Hippocampal formation (tissue), 2 donors: ENCODE measurements around the gene CPEB4.

Source experiments
- DNase-seq, 2 donors: peaks; one replicate each; lab custom pipeline; 2025; lab: John Stamatoyannopoulos, UW

CPEB4 gene

DNA sequence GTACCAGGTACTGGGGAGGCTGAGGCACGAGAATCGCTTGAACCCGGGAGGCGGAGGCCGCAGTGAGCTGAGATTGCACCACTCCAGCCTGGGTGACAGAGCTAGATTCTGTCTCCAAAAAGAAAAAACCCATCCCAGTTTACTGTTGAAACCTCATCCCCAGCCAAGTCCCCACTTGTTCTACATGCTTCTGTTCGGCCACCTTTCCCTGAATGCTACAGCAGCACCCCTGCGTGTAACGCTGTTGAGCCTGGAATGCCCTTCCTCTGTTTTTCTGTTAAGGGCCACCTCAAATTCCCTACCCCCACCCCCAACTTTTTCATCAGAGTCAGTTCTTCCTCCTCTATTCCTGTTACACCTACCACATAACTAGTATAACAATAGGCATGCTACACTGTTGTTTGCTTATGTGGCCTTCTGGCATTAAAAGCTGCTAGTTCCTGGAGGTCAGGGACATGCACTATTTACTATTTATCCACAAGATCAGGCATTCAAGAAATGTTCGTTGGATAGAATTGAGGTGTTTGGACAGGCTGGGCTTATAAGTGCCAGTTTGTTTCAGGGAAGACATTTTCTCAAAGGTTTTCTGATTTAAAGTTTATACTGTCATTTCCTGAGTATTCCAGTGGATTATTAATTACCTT is 53.7 kb downstream of the CPEB4 start:
- no peak for DNase-seq

DNA sequence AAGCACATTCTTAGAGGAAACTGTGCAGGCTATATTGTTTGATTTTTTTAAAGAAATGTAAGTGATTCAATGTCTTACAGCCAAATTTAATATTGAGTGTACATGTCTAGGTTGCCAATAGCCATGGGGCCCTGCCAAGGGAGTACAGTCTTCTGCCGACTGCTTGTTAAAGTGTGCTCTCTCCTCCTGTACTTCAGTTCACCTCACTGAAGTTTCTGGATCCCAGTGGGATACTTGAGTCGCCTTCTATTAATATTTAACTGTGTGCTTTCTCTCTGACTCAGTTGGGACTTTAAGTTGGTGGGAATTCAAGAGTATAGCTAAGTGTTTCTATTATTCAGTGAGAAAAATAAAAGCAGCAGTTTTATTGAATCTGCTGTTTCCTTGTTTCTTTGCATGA is 56.4 kb downstream of the CPEB4 start:
- DNase-seq = no peak

DNA sequence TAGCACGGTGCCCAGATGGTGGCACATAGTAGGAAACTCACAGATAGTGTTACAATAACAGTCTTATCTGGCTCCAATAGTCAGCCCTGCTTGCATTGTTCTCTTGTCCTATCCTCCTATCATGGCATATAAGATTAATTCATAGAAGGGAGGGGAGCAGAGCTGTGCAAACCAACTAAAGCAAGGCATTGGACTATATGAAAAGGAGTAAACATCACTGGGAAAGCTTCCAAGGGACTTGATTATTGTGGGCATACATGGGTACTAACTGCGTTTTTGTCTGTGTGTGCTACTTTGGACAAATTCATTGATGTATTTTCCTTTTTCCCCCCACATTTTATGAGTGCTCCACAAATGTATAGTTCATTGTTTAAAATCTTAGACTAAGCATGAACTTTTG is 57.0 kb downstream of the CPEB4 start:
- no peak for DNase-seq

DNA sequence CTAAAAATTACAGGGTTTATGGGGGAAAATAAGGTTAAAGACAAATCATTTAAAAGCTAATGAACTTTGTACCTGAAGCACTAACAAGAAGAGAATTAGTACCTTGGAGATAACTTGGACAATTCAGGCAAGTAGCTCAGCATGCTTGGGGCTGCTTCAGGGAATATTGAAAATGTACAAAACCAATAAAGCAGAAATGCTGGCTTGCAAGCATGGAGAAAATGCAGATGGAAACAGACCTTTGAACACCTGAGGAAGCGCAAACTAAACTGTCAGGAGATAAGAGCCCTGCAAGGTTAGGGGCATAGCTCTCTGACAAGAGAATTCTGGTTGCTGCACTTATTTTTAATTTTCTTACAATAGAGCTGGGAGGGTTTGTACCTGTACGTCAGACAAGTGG is 58.2 kb downstream of the CPEB4 start:
- DNase-seq = no peak

DNA sequence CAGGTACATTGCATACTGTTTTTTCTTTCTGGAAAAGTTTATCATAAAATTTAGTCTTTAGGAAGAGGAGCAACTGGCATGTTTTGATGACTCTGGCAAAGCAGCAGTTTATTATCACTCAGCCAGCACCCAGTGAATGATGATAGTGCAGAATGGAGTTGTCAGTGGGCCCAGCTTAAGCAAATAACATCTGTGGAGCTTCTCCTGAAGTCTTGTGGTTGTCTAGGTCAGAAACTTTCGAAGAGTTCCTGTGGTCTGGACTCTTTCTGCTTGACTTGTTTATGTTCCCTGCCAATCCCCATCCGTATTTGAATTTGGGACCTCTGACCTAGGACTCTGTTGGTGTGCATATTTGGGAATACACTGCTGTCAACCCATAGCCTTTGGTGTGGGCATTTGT is 62.7 kb downstream of the CPEB4 start:
- no peak for DNase-seq

DNA sequence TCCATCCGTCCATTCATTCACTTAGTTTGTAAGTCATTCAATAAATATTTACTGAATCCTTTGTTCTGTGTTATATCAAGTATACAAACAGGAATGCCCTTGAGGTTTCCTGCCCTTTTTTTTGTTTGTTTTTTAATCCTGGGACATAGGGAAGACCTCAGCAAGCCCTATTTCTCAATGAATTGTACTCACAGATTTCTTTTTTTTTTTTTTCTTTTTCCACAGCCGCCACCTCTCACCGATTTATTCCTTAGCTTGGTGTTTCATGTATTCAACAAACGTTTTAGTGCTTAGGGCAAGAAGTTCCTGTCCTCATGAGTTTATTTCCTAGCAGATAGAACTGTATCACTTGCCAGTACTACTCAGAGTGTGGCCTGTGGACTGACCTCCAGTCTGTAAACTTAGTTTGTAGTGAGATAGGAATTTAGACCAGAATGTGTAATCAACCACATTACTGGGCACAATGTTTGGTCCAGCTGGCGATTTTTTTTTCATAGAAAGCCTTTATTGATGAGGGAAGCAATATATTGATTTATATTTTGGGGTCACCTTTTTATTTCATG is 65.5 kb downstream of the CPEB4 start:
- DNase-seq = no peak

DNA sequence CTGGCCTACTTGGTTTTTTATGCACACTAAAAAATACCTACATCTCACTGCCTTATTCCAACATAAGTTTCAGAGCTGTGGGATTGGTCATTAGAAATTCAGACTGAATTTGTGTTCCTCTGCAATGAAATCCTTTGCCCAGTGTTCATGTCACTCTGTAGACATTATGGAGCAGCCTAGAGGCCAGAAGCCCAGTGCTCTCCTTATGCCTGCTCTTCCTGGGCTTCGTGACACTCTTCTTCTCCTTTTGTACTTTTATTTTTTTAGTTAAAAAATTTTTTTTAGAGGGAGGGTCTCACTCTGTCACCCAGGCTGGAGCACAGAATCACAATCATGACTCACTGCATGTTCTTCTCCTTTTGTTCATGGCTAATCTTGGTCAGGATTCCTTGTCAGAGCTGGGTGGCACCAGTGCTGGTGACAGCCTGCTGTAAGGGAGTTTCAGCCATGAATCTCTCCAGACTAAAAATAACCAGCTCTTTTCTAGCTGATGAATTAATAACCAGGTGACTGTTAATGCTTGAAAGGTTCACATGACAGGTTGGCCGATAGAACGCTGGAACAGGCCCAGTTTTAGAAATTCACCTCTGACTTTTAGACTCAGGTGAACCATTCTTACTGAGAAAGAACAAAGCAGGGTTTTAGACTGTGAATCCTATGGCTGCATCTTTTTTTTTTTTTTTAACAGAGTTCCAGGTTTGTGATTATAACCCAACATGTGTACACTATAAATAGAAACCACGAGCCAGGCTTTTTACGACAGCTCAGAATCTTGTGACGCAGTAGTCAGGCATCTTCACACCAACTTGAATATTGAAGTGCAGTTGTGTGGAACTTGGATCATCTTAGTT is 66.7 kb downstream of the CPEB4 start:
- no peak for DNase-seq

DNA sequence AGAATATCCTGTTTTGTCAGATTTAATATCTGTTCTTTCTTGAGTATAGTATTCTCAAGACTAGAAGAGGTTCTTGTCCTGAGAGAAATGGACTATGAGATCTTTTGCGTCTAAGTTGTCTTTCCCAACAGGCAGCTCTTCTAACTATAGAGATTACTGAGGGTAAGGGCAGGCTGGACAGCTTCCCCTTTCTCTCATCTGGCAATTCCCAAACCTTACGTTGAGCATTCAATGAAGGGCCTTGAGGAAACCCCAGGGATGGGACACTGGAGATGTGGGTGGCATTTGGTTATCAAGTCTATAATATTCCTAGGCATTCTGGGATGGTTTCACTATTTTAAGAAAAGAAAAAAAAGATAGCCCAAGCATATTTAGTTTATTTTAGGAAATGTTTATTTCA is 72.8 kb downstream of the CPEB4 start:
- no peak for DNase-seq

DNA sequence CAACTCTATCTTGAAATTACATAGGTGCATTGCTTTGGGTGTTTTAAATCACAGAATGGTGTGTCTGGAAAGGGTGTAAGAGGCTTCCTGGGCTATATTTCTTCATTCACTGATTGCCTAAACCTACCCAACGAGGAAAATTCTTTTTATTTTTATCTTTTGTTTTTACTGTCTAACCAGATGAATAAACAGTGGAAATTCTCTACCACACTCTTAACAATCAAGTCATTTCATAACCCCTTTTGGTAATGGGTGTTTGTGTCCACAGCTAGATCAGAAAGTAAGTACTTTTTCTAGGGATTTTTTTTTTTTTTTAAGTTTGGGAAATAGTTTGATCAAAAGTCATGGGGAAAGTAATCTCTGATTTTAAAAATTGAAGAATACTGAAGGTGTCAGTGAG is 73.3 kb downstream of the CPEB4 start:
- DNase-seq = no peak

DNA sequence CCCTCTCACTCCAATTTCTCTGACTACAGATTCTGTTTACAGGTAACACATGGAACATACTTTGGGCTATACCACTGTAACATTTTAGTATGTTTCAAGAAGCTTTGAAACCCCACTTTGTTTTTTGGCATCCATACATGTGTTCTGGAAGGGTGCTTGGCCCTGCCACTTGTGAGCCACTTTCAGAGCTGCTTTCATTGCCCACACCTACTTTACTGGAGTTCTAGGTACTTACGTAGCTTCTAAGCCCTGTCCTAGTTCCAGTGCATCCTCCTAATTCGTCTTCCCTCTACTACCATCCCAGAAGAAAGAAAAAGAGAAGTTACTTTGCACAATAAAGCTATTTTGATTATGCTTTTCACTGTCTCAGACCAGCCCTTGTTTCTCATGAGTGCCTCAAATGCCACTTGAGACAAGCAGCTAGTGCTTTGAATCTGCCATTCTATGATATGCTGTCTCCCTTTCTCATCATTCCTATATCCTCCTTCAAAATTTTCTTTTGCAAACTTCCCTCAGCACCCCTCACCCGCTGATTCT is 74.4 kb downstream of the CPEB4 start:
- no peak for DNase-seq

DNA sequence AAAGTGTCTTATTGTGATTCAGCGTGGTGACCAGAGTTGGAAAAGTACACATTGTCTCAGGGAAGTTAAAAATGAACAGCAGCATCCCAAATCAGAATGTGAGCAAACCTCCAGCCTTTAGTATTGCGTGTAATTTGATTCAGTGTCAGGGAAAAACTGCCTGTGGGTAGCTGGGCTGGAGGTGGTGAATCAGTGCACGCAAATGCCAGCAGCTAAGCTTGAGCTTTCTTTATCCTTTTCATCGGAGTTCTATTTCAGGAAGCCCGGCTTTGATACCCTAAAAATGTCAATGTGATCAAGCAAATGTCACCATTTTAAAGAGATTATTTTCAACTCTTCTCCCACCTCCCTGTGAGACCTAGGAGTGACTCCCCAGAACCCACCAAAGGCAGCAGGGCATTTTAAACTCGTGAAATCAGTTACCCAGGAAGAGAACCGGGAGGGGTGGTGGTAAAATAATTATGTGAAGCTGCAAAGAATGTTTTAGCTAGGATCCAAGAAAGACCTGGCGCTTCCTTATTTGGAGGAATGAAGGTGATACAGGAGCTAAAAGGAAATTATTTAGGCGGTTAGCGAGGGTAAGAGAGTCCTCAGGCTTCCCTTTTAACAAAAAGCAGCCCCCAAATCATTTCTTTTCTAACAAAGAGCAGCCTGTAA is 75.2 kb downstream of the CPEB4 start:
- peak in 1 of 2 donors; percentile 22 for DNase-seq

- DNase-seq = no peak
Measured at GRCh38 chr5:173963867-173964441, 75.8 kb downstream of the CPEB4 start.

GRCh38 chr5:173964506-173964905 is 76.4 kb downstream of the CPEB4 start:
- DNase-seq = no peak

GRCh38 chr5:173967241-173967640 is 79.1 kb downstream of the CPEB4 start:
- no peak for DNase-seq

DNA sequence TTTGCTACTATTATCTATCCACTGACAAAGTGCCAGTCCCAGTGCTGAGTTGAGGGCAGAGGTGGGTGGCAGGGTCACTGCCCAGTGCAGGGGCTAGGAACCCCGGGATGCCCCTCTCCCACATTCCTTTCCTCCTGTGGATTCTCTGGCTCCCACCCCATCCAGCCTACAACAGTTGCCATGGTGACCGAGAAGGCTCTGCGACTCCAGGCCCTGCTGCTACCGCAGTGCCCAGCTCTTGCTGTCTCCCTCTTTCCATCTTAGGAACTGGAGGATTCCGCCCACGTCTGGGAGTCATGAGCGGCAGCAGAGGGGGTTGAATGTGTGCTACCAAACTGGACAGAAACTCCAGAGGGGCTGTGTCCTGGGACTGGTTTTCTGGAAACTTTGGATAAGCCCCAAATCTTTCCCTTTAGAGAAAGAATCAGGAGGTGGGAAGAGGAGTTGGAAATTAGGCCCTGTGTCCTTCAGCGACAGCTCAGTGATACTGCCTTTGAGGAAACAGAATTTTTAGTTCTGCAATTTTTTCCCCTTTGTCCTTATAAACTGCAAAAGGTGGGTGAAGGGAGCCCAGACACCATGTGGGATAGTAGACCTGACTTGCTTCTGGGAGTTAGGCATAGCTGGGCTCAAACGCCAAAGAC is 80.1 kb downstream of the CPEB4 start:
- DNase-seq = no peak

- DNase-seq = no peak
Measured at GRCh38 chr5:173969167-173970049, 81.3 kb downstream of the CPEB4 start.

DNA sequence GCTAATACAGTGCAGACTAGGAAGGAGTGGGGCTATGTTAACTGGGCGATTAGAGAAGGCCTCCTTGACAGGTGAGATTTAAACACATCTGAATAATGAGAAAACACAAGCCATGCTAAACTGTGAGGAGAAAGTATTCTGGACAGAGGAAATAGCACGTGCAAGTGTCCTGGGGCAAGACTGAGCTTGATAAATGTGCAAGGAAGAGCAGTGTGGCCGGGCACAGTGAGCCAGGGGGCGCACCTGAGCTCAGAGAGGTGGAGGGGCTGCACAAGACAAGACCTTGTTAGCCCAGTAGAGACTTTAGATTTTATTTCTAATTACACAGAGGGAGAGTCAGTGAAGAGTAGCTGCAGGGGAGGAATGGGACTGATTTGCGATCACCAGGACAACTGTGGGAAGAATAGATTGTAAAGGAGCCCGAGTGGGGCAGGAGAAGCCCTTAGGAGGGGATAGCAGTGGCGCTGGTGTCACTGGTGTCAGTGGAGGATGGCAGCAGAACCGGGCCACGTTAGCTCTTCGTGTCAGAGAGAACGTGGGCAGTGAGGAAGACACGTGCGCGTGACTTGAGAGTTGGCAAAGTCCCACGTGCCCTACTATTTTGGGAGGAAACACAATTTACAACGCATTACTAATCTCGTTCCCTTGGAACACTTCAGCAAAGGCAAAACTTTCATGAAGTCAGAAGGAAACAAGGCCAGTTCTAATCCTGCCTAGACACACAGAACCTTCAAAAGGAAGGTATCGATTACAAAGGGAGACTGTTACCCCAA is 82.9 kb downstream of the CPEB4 start:
- no peak for DNase-seq

DNA sequence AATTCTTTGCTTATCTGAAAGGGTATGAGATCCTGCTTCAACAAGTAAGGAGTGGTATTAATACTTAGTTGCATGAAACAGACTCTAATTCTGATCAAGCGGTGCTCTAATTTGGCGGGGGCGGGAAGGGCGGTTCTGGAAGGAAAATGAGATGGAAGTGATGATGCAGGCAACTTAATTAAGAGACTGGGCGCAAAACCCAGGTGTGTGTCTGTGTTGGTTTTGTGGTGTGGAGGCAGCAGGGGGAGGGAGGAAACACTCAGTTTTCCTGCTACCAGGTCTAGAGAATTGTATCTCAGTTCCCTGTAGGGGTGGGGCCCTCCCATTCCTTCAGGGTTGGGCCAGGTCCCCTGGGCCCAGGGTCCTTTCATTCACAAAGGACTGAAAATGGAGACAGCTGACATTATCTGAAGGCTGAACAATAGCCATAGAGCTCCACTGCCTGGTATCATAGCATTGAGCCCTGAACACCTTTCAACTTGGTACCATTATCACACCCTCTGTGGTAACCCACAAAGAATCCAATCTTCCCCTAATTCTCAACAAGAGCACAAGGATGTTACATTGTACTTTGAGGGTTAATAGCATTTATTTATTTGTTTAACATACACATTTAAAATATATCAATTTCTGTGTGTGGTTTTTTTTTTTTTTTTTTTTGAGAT is 83.7 kb downstream of the CPEB4 start:
- DNase-seq = no peak

- DNase-seq = no peak
Measured at GRCh38 chr5:173972607-173972924, 84.4 kb downstream of the CPEB4 start.
